Measurements from ENCODE around the gene MRPL30. TPM values are rescaled to one million over a fixed set of nuclear protein-coding genes. Genes with fewer than 3 reads are reported as not detected.

Gene MRPL30
- total RNA-seq, 1 donor from 2014 or later = 110 TPM

DNA sequence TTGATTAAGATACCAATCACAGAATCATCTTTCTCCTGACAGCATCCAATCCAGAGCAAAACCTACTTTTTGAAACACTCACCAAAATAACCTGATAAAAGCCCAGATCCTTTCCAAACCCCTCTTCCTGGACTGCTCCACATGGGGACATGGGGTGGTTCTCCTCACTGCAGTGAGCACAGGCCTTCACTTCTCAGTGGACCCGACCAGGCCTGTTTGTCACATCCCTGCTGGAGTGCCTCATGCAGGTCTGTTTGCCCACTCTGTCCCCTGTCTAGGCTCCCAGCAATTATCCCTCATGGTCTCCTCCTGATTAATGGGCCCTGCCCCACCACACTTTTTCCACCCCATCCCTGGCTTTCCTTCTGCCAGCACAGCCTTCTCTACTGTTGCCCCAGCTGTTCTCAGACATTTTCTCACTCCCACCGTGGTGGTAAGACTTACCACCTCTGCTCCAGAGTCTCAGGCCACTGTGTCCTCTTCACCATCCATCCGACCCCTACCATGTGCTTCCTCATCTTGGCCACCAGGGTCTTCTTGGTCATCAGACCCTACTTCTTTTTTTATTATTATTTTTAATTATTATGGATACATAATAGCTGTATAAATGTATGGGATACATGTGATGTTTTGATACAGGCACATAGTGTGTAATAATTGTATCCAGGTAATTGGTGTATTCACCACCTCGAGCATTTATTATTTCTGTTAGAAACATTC, 21.1 kb downstream of the MRPL30 start:
- Histone ChIP-seq H3F3A (ENCODE audit: low read depth) (no peaks in the 10 kb centered on the region), H3K79me2 (ENCODE audit: low read depth) (no peaks in the 10 kb centered on the region), H4K20me1 (ENCODE audit: low read depth) (no peaks in the 10 kb centered on the region), H2AFZ (replicated peaks) (no peak overlapping the region), H3K36me3 (no peaks in the 10 kb centered on the region), H3K27me3 (no peaks in the 10 kb centered on the region), H3K4me2 (no peak overlapping the region), H3K4me1 (no peaks in the 10 kb centered on the region), H3K27ac (no peak overlapping the region), H3K4me3 (no peak overlapping the region), H3K9me3 (ENCODE audit: low read depth) (no peaks in the 10 kb centered on the region), H3K9ac (no peak overlapping the region)
- Mint-ChIP-seq H3K27me3 (ENCODE audit: insufficient read depth, low read depth) (peaks cover 2% of the 10 kb centered on the region), H3K9me3 (peaks cover 16% of the 10 kb centered on the region), H3K4me1 (no peaks in the 10 kb centered on the region), H3K27ac (no peak overlapping the region), H3K4me3 (no peak overlapping the region), H3K36me3 (peaks cover 14% of the 10 kb centered on the region)
- DNase-seq (ENCODE audit: low spot score) = no peak
- TF ChIP-seq EZH2 (IDR thresholded peaks at IDR 0.05) = no peak
- TF ChIP-seq, protein P1, sequence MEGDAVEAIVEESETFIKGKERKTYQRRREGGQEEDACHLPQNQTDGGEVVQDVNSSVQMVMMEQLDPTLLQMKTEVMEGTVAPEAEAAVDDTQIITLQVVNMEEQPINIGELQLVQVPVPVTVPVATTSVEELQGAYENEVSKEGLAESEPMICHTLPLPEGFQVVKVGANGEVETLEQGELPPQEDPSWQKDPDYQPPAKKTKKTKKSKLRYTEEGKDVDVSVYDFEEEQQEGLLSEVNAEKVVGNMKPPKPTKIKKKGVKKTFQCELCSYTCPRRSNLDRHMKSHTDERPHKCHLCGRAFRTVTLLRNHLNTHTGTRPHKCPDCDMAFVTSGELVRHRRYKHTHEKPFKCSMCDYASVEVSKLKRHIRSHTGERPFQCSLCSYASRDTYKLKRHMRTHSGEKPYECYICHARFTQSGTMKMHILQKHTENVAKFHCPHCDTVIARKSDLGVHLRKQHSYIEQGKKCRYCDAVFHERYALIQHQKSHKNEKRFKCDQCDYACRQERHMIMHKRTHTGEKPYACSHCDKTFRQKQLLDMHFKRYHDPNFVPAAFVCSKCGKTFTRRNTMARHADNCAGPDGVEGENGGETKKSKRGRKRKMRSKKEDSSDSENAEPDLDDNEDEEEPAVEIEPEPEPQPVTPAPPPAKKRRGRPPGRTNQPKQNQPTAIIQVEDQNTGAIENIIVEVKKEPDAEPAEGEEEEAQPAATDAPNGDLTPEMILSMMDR (IDR thresholded peaks at IDR 0.05) = no peak
- no peak for TF ChIP-seq EZH2phosphoT487 (IDR thresholded peaks at IDR 0.05)

GRCh38 chr2:99205491-99205890, 24.5 kb downstream of the MRPL30 start:
- no peaks in the 10 kb centered on the region for H3K4me1 Mint-ChIP-seq
- Histone ChIP-seq H3F3A (ENCODE audit: low read depth) (no peaks in the 10 kb centered on the region), H3K27me3 (no peaks in the 10 kb centered on the region), H3K4me2 (no peak overlapping the region), H3K9me3 (ENCODE audit: low read depth) (no peaks in the 10 kb centered on the region), H3K9ac (no peak overlapping the region), H3K4me1 (no peaks in the 10 kb centered on the region), H3K79me2 (ENCODE audit: low read depth) (no peaks in the 10 kb centered on the region), H3K36me3 (no peaks in the 10 kb centered on the region), H2AFZ (replicated peaks) (no peak overlapping the region), H4K20me1 (ENCODE audit: low read depth) (no peaks in the 10 kb centered on the region), H3K4me3 (no peak overlapping the region), H3K27ac (no peak overlapping the region)
- DNase-seq (ENCODE audit: low spot score) = no peak
- peaks cover 16% of the 10 kb centered on the region for H3K9me3 Mint-ChIP-seq
- H3K36me3 Mint-ChIP-seq = peaks cover 19% of the 10 kb centered on the region
- H3K27me3 Mint-ChIP-seq (ENCODE audit: insufficient read depth, low read depth) = no peaks in the 10 kb centered on the region
- H3K27ac Mint-ChIP-seq = no peak overlapping the region
- no peak for TF ChIP-seq EZH2phosphoT487 (IDR thresholded peaks at IDR 0.05)
- no peak for TF ChIP-seq EZH2 (IDR thresholded peaks at IDR 0.05)
- TF ChIP-seq, protein P1 (IDR thresholded peaks at IDR 0.05) = no peak
- H3K4me3 Mint-ChIP-seq = no peak overlapping the region

DNA sequence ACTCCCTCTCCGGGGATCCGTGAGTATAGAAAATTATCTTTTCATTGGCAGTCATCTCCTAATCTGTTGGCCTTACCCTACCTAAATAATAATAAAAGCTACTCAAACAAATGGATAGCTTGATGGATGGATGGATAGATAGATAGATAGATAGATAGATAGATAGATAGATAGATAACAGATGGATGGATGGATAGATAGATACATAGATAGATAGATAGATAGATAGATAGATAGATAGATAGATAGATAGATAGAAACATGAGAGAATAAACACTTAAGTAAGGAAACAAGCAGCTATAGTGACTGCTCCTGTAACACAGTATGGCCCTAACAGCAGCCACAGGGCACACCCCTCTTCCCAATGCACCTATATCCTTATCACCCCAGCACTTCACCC, 35.1 kb downstream of the MRPL30 start:
- H3K4me1 ChIP-seq = no peaks in the 10 kb centered on the region
- Mint-ChIP-seq H3K9me3 (no peaks in the 10 kb centered on the region), H3K27ac (no peak overlapping the region), H3K4me1 (no peaks in the 10 kb centered on the region), H3K27me3 (ENCODE audit: insufficient read depth, low read depth) (peaks cover 2% of the 10 kb centered on the region), H3K36me3 (peaks cover 7% of the 10 kb centered on the region), H3K4me3 (no peak overlapping the region)
- H3K27me3 ChIP-seq = no peaks in the 10 kb centered on the region
- no peaks in the 10 kb centered on the region for H4K20me1 ChIP-seq (ENCODE audit: low read depth)
- H3K4me3 ChIP-seq = no peak overlapping the region
- no peaks in the 10 kb centered on the region for H3F3A ChIP-seq (ENCODE audit: low read depth)
- DNase-seq (ENCODE audit: low spot score) = no peak
- no peak overlapping the region for H3K4me2 ChIP-seq
- H3K27ac ChIP-seq = no peak overlapping the region
- no peaks in the 10 kb centered on the region for H3K9me3 ChIP-seq (ENCODE audit: low read depth)
- H3K36me3 ChIP-seq = no peaks in the 10 kb centered on the region
- H2AFZ ChIP-seq (replicated peaks) = no peak overlapping the region
- no peaks in the 10 kb centered on the region for H3K79me2 ChIP-seq (ENCODE audit: low read depth)
- no peak overlapping the region for H3K9ac ChIP-seq
- TF ChIP-seq EZH2 (IDR thresholded peaks at IDR 0.05) (no peak), EZH2phosphoT487 (IDR thresholded peaks at IDR 0.05) (no peak)
- TF ChIP-seq, protein P1 (IDR thresholded peaks at IDR 0.05) = no peak

Measured in neural progenitor cell (in vitro differentiated cells).